ENCODE data around the gene OTOG.

DNA sequence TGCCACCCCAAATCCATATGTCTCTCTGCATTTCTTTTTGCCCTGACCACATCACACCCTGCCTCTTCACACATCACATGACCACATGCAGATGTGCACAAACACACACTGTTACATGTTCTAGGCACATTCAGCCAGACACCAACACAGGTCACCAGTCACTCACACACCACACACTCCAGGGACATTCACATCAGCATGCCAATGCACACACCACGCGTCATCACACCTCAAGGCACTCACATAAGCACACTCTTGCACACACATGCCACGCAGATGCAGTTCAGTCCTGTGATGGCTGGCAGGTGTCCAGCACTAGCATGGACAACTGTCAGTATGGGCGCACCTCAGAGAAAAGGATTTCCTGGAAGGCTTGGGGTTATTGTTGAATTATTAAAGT lies 95.3 kb downstream of the OTOG start:
- TF ChIP-seq EP300 (IDR thresholded peaks at IDR 0.05) (no peak), CTCF (IDR thresholded peaks at IDR 0.05) (no peak)

Data from ovary (tissue), 3 donors.